MM.1S (cell line): ENCODE data around the gene SMARCAD1.
A peak's percentile ranks its signal among the peaks of the same experiment; 100 is the strongest.

Experiments used
- DNase-seq: peaks from one replicate; pipeline ENCODE4 v3.0.0-alpha.2; 2015
- H2AFZ ChIP-seq: fragments of 300-600 bp; sonication (generic); 2 replicates; pipeline ENCODE4 v1.6.0; 2016; ENCODE audit warnings: antibody characterized with exemption, low read length
- H3F3A ChIP-seq: fragments of 300-600 bp; sonication (generic); 2 replicates; pipeline ENCODE4 v1.6.1; 2016; ENCODE audit warnings: mild to moderate bottlenecking, antibody characterized with exemption, low read length, moderate library complexity, mixed read lengths; ENCODE audit not compliant: insufficient read depth
- H3K27ac ChIP-seq: fragments of 300-600 bp; sonication (generic); 2 replicates; pipeline ENCODE4 v1.5.1; 2016; ENCODE audit warnings: mild to moderate bottlenecking, low read length
- H3K27me3 ChIP-seq: fragments of 300-600 bp; sonication (generic); replicated peaks from 2 replicates; pipeline ENCODE4 v1.6.0; 2016; ENCODE audit warnings: low read length; ENCODE audit not compliant: insufficient read depth
- H3K36me3 ChIP-seq: fragments of 300-600 bp; sonication (generic); replicated peaks from 2 replicates; pipeline ENCODE4 v1.6.1; 2016; ENCODE audit warnings: mild to moderate bottlenecking, low read length, mixed read lengths; ENCODE audit not compliant: insufficient read depth
- H3K4me1 ChIP-seq: fragments of 300-600 bp; sonication (generic); 2 replicates; pipeline ENCODE4 v1.6.1; 2016; ENCODE audit warnings: low read length, mixed read lengths
- H3K4me2 ChIP-seq: fragments of 300-600 bp; sonication (generic); 2 replicates; pipeline ENCODE4 v1.6.0; 2016; ENCODE audit warnings: low read depth, low read length
- H3K4me3 ChIP-seq: fragments of 300-600 bp; sonication (generic); 2 replicates; pipeline ENCODE4 v1.5.1; 2016; ENCODE audit warnings: low read length, mixed read lengths
- H3K79me2 ChIP-seq: fragments of 300-600 bp; sonication (generic); 2 replicates; pipeline ENCODE4 v1.6.1; 2016; ENCODE audit warnings: mixed run types, low read length, mixed read lengths
- H3K9ac ChIP-seq: fragments of 300-600 bp; sonication (generic); 2 replicates; pipeline ENCODE4 v1.6.1; 2016; ENCODE audit warnings: low read length, mixed read lengths
- H3K9me2 ChIP-seq: fragments of 300-600 bp; sonication (generic); replicated peaks from 2 replicates; pipeline ENCODE4 v1.6.1; 2016; ENCODE audit warnings: mild to moderate bottlenecking, low read length, mixed read lengths; ENCODE audit not compliant: insufficient read depth
- H3K9me3 ChIP-seq: fragments of 300-600 bp; sonication (generic); replicated peaks from 2 replicates; pipeline ENCODE4 v1.6.1; 2016; ENCODE audit warnings: mild to moderate bottlenecking, low read length, mixed read lengths; ENCODE audit not compliant: insufficient read depth
- H4K20me1 ChIP-seq: fragments of 300-600 bp; sonication (generic); 2 replicates; pipeline ENCODE4 v1.6.1; 2016; ENCODE audit warnings: mild to moderate bottlenecking, low read length, moderate library complexity, mixed read lengths; ENCODE audit not compliant: insufficient read depth
- EZH2 ChIP-seq: fragments of 300-600 bp; sonication (generic); optimal IDR thresholded peaks from 2 replicates; pipeline ENCODE3; 2017; ENCODE audit warnings: low read depth, mild to moderate bottlenecking, antibody characterized with exemption, low read length, mixed read lengths
- EZH2phosphoT487 ChIP-seq: fragments of 300-600 bp; sonication (generic); IDR thresholded peaks from 2 replicates; pipeline ENCODE4 v1.6.1; 2018; ENCODE audit warnings: antibody characterized with exemption, low read length
- TF ChIP-seq, protein P1 (sequence below): fragments of 300-600 bp; sonication (generic); IDR thresholded peaks from 2 replicates; pipeline ENCODE4 v1.5.1; 2016; ENCODE audit warnings: antibody characterized with exemption, low read length, mixed read lengths

SMARCAD1 gene

DNA sequence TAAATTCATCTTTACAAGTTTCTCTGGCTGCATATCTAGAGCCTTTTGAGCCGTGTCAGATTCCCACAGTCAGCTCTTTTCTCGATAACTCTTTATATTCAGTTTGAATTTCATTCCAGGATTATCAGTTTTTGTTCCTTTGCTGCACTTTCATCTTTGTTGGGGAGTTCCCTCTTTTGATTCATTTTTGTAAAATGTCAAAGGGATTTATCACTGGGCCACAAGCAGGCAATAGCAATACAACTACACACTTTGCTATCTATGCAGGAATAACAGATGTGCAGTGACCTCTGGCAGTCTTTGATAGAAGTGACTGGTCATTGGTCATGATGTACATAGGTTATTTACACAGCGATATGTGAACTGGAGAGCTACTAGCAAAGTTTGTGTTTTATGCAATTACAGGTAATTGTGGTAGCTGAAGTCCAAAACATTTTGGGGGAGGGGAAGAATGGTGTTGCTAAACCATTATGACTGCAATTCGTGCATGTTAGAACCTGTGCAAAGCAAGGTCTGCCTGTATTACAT is 91.1 kb downstream of the SMARCAD1 start:
- no peaks in the 10 kb centered on the region for H3K4me1 ChIP-seq
- no peaks in the 10 kb centered on the region for H3K79me2 ChIP-seq
- H3K4me2 ChIP-seq = no peak overlapping the region
- no peaks in the 10 kb centered on the region for H3F3A ChIP-seq
- H3K27ac ChIP-seq = no peak overlapping the region
- no peak overlapping the region for H3K9ac ChIP-seq
- no peaks in the 10 kb centered on the region for H3K9me2 ChIP-seq
- no peak overlapping the region for H2AFZ ChIP-seq
- H3K9me3 ChIP-seq = no peaks in the 10 kb centered on the region
- no peak for DNase-seq
- no peaks in the 10 kb centered on the region for H3K27me3 ChIP-seq
- no peaks in the 10 kb centered on the region for H3K36me3 ChIP-seq
- H3K4me3 ChIP-seq = no peak overlapping the region
- TF ChIP-seq EZH2phosphoT487 = no peak
- no peak for TF ChIP-seq EZH2
- TF ChIP-seq, protein P1, sequence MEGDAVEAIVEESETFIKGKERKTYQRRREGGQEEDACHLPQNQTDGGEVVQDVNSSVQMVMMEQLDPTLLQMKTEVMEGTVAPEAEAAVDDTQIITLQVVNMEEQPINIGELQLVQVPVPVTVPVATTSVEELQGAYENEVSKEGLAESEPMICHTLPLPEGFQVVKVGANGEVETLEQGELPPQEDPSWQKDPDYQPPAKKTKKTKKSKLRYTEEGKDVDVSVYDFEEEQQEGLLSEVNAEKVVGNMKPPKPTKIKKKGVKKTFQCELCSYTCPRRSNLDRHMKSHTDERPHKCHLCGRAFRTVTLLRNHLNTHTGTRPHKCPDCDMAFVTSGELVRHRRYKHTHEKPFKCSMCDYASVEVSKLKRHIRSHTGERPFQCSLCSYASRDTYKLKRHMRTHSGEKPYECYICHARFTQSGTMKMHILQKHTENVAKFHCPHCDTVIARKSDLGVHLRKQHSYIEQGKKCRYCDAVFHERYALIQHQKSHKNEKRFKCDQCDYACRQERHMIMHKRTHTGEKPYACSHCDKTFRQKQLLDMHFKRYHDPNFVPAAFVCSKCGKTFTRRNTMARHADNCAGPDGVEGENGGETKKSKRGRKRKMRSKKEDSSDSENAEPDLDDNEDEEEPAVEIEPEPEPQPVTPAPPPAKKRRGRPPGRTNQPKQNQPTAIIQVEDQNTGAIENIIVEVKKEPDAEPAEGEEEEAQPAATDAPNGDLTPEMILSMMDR = no peak
- H4K20me1 ChIP-seq = no peaks in the 10 kb centered on the region

GRCh38 chr4:94302191-94302590 is 94.5 kb downstream of the SMARCAD1 start:
- Histone ChIP-seq H3K9me3 (no peaks in the 10 kb centered on the region), H3K36me3 (no peaks in the 10 kb centered on the region), H3K4me2 (no peak overlapping the region), H3K4me3 (no peak overlapping the region), H3K4me1 (no peaks in the 10 kb centered on the region), H2AFZ (no peak overlapping the region), H3K27me3 (no peaks in the 10 kb centered on the region), H4K20me1 (no peaks in the 10 kb centered on the region), H3F3A (no peaks in the 10 kb centered on the region), H3K79me2 (no peaks in the 10 kb centered on the region), H3K27ac (no peak overlapping the region), H3K9ac (no peak overlapping the region), H3K9me2 (no peaks in the 10 kb centered on the region)
- DNase-seq = no peak
- TF ChIP-seq, protein P1 = no peak
- no peak for TF ChIP-seq EZH2phosphoT487
- TF ChIP-seq EZH2 = no peak

DNA sequence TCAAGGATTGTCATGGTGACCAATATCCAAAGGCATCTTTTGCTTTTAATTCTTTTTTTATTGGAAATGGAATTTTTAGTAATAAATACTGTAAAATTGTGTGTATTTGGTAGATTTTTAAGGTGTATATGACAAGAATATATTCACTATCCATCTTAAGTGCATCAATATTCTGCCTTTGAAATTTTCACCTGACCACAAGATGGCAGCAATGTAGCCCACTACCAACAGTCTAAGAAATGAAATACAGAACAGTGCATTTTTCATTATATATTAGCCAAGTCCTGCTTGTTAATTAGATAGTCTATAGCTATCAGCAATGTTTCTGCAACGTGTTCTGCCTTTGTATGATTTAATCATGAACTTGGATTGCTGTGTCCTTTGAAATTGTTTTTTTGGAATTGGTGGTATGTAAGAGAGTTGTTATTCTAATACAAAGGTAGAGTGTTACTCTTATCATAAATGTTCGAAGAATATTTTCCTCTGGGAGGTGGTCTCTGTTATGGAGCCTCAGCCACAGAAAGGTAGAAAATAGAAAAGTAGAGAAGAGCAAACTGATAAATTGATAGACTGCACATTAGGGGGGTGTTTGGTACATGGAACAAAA is 96.8 kb downstream of the SMARCAD1 start:
- H3K79me2 ChIP-seq = no peaks in the 10 kb centered on the region
- no peaks in the 10 kb centered on the region for H3K27me3 ChIP-seq
- H3K4me1 ChIP-seq = no peaks in the 10 kb centered on the region
- no peaks in the 10 kb centered on the region for H3K36me3 ChIP-seq
- H3K4me3 ChIP-seq = no peak overlapping the region
- H3K9me3 ChIP-seq = no peaks in the 10 kb centered on the region
- no peak overlapping the region for H3K4me2 ChIP-seq
- no peak overlapping the region for H3K27ac ChIP-seq
- H2AFZ ChIP-seq = no peak overlapping the region
- TF ChIP-seq EZH2phosphoT487 (no peak), EZH2 (no peak)
- TF ChIP-seq, protein P1 = peak; percentile 61
- no peaks in the 10 kb centered on the region for H3F3A ChIP-seq
- no peaks in the 10 kb centered on the region for H3K9me2 ChIP-seq
- no peak overlapping the region for H3K9ac ChIP-seq
- H4K20me1 ChIP-seq = no peaks in the 10 kb centered on the region
- DNase-seq = peak; percentile 34
